ENCODE results near the gene ASTN2.

GRCh38 chr9:116420993-116421538 lies 993.8 kb downstream of the ASTN2 start:
- no peak for TF ChIP-seq CTCF (IDR thresholded peaks at IDR 0.05; ENCODE audit: low read length)
- TF ChIP-seq EZH2 (IDR thresholded peaks at IDR 0.05; ENCODE audit: borderline replicate concordance, low read length) = no peak

All from OCI-LY1 (cell line).